ENCODE measurements around the gene RNF217.

DNA sequence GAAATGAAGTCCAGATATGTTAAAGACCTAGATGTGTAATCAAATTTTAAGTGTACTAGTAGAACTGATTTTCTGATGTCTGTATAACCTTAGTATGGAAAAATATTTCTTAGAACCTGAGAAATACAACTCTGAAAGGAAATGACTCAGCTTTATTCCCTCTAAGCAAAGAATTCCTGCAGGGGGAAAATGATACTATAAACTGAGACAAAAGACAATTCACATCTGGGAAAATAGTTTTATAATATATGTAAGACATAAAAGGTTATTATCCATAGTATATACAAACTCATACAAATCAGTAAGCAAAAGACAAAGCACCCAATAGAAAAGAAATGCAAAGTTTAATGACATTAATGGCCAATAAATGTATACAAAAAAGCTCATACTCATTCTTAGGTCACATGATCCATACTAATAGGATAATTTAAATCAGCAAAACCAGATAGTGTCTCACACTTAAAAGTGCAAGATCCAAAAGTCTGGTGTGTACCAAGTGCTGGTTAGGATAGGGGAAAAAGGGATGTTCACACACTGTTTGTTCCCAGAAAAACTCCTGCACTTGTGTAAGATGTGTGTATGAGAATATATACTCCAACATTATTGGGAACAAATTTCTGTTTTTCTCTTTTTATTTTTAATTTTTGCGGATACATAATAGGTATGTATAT lies 22.6 kb downstream of the RNF217 start:
- TF ChIP-seq, protein P1, sequence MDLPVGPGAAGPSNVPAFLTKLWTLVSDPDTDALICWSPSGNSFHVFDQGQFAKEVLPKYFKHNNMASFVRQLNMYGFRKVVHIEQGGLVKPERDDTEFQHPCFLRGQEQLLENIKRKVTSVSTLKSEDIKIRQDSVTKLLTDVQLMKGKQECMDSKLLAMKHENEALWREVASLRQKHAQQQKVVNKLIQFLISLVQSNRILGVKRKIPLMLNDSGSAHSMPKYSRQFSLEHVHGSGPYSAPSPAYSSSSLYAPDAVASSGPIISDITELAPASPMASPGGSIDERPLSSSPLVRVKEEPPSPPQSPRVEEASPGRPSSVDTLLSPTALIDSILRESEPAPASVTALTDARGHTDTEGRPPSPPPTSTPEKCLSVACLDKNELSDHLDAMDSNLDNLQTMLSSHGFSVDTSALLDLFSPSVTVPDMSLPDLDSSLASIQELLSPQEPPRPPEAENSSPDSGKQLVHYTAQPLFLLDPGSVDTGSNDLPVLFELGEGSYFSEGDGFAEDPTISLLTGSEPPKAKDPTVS (IDR thresholded peaks at IDR 0.05; ENCODE audit: low read depth, low read length): no peak
- TF ChIP-seq EP300 (IDR thresholded peaks at IDR 0.05; ENCODE audit: borderline replicate concordance in 1 of 2, control insufficient read depth in 1 of 2, low read depth in 2 of 2, low read length in 2 of 2) (no peak), EGR1 (IDR thresholded peaks at IDR 0.05; ENCODE audit: borderline replicate concordance in 1 of 2, low read depth in 2 of 2, low read length in 2 of 2) (no peak), HDAC2 (IDR thresholded peaks at IDR 0.05) (no peak), CHD2 (IDR thresholded peaks at IDR 0.05; ENCODE audit: borderline replicate concordance, low read depth, low read length) (no peak), TAF1 (IDR thresholded peaks at IDR 0.05; ENCODE audit: borderline replicate concordance, low read depth, low read length) (no peak), POLR2A (IDR thresholded peaks at IDR 0.05; ENCODE audit: low read depth, low read length) (no peak), RELA (IDR thresholded peaks at IDR 0.05; ENCODE audit: borderline replicate concordance, partially characterized antibody) (no peak), RFX5 (IDR thresholded peaks at IDR 0.05; ENCODE audit: low read depth, low read length) (no peak)
- TF ChIP-seq, protein P2, sequence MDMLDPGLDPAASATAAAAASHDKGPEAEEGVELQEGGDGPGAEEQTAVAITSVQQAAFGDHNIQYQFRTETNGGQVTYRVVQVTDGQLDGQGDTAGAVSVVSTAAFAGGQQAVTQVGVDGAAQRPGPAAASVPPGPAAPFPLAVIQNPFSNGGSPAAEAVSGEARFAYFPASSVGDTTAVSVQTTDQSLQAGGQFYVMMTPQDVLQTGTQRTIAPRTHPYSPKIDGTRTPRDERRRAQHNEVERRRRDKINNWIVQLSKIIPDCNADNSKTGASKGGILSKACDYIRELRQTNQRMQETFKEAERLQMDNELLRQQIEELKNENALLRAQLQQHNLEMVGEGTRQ (IDR thresholded peaks at IDR 0.05; ENCODE audit: borderline replicate concordance, low read depth, low read length): no peak
- TF ChIP-seq, protein P3, sequence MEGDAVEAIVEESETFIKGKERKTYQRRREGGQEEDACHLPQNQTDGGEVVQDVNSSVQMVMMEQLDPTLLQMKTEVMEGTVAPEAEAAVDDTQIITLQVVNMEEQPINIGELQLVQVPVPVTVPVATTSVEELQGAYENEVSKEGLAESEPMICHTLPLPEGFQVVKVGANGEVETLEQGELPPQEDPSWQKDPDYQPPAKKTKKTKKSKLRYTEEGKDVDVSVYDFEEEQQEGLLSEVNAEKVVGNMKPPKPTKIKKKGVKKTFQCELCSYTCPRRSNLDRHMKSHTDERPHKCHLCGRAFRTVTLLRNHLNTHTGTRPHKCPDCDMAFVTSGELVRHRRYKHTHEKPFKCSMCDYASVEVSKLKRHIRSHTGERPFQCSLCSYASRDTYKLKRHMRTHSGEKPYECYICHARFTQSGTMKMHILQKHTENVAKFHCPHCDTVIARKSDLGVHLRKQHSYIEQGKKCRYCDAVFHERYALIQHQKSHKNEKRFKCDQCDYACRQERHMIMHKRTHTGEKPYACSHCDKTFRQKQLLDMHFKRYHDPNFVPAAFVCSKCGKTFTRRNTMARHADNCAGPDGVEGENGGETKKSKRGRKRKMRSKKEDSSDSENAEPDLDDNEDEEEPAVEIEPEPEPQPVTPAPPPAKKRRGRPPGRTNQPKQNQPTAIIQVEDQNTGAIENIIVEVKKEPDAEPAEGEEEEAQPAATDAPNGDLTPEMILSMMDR (IDR thresholded peaks at IDR 0.05 in 2 of 3, conservative IDR thresholded peaks at IDR 0.05 in 1 of 3; ENCODE audit: control insufficient read depth in 2 of 3, extremely low read depth in 1 of 3, insufficient read depth in 1 of 3, low read depth in 3 of 3, low read length in 3 of 3): no peak
- TF ChIP-seq, protein P4, sequence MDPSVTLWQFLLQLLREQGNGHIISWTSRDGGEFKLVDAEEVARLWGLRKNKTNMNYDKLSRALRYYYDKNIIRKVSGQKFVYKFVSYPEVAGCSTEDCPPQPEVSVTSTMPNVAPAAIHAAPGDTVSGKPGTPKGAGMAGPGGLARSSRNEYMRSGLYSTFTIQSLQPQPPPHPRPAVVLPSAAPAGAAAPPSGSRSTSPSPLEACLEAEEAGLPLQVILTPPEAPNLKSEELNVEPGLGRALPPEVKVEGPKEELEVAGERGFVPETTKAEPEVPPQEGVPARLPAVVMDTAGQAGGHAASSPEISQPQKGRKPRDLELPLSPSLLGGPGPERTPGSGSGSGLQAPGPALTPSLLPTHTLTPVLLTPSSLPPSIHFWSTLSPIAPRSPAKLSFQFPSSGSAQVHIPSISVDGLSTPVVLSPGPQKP (IDR thresholded peaks at IDR 0.05; ENCODE audit: low read depth, low read length): no peak
- TF ChIP-seq, protein P5, sequence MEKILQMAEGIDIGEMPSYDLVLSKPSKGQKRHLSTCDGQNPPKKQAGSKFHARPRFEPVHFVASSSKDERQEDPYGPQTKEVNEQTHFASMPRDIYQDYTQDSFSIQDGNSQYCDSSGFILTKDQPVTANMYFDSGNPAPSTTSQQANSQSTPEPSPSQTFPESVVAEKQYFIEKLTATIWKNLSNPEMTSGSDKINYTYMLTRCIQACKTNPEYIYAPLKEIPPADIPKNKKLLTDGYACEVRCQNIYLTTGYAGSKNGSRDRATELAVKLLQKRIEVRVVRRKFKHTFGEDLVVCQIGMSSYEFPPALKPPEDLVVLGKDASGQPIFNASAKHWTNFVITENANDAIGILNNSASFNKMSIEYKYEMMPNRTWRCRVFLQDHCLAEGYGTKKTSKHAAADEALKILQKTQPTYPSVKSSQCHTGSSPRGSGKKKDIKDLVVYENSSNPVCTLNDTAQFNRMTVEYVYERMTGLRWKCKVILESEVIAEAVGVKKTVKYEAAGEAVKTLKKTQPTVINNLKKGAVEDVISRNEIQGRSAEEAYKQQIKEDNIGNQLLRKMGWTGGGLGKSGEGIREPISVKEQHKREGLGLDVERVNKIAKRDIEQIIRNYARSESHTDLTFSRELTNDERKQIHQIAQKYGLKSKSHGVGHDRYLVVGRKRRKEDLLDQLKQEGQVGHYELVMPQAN (conservative IDR thresholded peaks at IDR 0.05): no peak
